Hepatocyte (in vitro differentiated cells): ENCODE data around the gene ADCY9. TPM values are rescaled to one million over a fixed set of nuclear protein-coding genes. Genes with fewer than 3 reads are reported as not detected.
"Not testable (repeated sequence)": the region's sequence is repeated elsewhere in the genome, so short reads cannot be mapped to it uniquely, and the experiment has no call there.

Experiments
- DNase-seq: peaks from one replicate; pipeline ENCODE4 v3.0.0-alpha.2; 2016; ENCODE audit warnings: low spot score
- H2AFZ ChIP-seq: fragments of 200-600 bp; sonication (generic); 2 replicates; pipeline ENCODE4 v1.6.0; 2016; ENCODE audit warnings: antibody characterized with exemption, mild to moderate bottlenecking
- H3K27ac ChIP-seq: fragments of 200-600 bp; sonication (generic); 2 replicates; pipeline ENCODE4 v1.5.1; 2016; ENCODE audit warnings: mild to moderate bottlenecking
- H3K27me3 ChIP-seq: fragments of 200-600 bp; sonication (generic); 2 replicates; pipeline ENCODE4 v1.6.1; 2016
- H3K36me3 ChIP-seq: fragments of 200-600 bp; sonication (generic); replicated peaks from 2 replicates; pipeline ENCODE4 v1.5.1; 2016; ENCODE audit warnings: low read depth; ENCODE audit not compliant: insufficient read depth
- H3K4me1 ChIP-seq: fragments of 200-600 bp; sonication (generic); 2 replicates; pipeline ENCODE4 v1.5.1; 2016; ENCODE audit warnings: mild to moderate bottlenecking, moderate library complexity; ENCODE audit not compliant: insufficient read depth
- H3K4me2 ChIP-seq: fragments of 200-600 bp; sonication (generic); 2 replicates; pipeline ENCODE4 v1.6.0; 2016
- H3K4me3 ChIP-seq: fragments of 200-600 bp; sonication (generic); 2 replicates; pipeline ENCODE4 v1.5.1; 2016; ENCODE audit warnings: mild to moderate bottlenecking
- H3K79me2 ChIP-seq: fragments of 200-600 bp; sonication (generic); 2 replicates; pipeline ENCODE4 v1.6.0; 2017; ENCODE audit warnings: mild to moderate bottlenecking
- H3K9me2 ChIP-seq: fragments of 200-600 bp; sonication (generic); replicated peaks from 2 replicates; pipeline ENCODE4 v1.6.0; 2017; ENCODE audit warnings: mild to moderate bottlenecking; ENCODE audit not compliant: insufficient read depth
- H3K9me3 ChIP-seq: fragments of 200-600 bp; sonication (generic); 2 replicates; pipeline ENCODE4 v1.5.1; 2016; ENCODE audit warnings: low read depth, mild to moderate bottlenecking
- H4K20me1 ChIP-seq: fragments of 200-600 bp; sonication (generic); 2 replicates; pipeline ENCODE4 v1.6.0; 2016; ENCODE audit warnings: mild to moderate bottlenecking; ENCODE audit not compliant: insufficient read depth, poor library complexity, severe bottlenecking
- CTCF ChIP-seq: fragments of 200-600 bp; sonication (generic); IDR thresholded peaks from 2 replicates; pipeline ENCODE4 v1.5.1; 2016; ENCODE audit warnings: antibody characterized with exemption, mild to moderate bottlenecking; ENCODE audit not compliant: poor library complexity
- EZH2 ChIP-seq: fragments of 200-600 bp; sonication (generic); IDR thresholded peaks from 2 replicates; pipeline ENCODE4 v1.6.1; 2016; ENCODE audit warnings: antibody characterized with exemption, mild to moderate bottlenecking, borderline replicate concordance
- EZH2phosphoT487 ChIP-seq: fragments of 200-600 bp; sonication (generic); IDR thresholded peaks from one replicate; pipeline ENCODE4 v1.6.1; 2018; ENCODE audit warnings: antibody characterized with exemption, mild to moderate bottlenecking, low read depth, moderate library complexity; ENCODE audit not compliant: unreplicated experiment, severe bottlenecking
- WGBS: methylation state at CpG from one replicate; pipeline ENCODE4 v1.1.6; 2016; ENCODE audit warnings: low lambda C conversion rate; ENCODE audit errors: missing lambda C conversion rate; 5-methylcytosine and 5-hydroxymethylcytosine counted together
- polyA plus RNA-seq: library from polyadenylated mRNA; unstranded; fragments of >200 nt; fragmentation: Nextera tagmentation; extraction: Ambion mirVana; gene quantifications from 2 replicates; pipeline ENCODE4 v1.2.1, GENCODE V29; 2016
- total RNA-seq: library from RNA; depleted of rRNA; stranded (reverse); fragments of >200 nt; gene quantifications from 2 replicates; pipeline ENCODE4 v1.2.3, GENCODE V29; 2014

Gene ADCY9
- total and polyA plus RNA-seq, 2 experiments from 2014 or later, result 12.0 to 15.9 TPM

GRCh38 chr16:4051591-4051990 is 64.7 kb downstream of the ADCY9 start:
- Histone ChIP-seq H3K27ac (no peak overlapping the region), H3K9me2 (no peaks in the 10 kb centered on the region), H3K4me1 (peaks cover 16% of the 10 kb centered on the region), H3K36me3 (no peaks in the 10 kb centered on the region), H3K79me2 (peaks cover 5% of the 10 kb centered on the region), H3K9me3 (no peaks in the 10 kb centered on the region), H3K4me3 (no peak overlapping the region), H4K20me1 (no peaks in the 10 kb centered on the region), H2AFZ (no peak overlapping the region), H3K4me2 (no peak overlapping the region), H3K27me3 (no peaks in the 10 kb centered on the region)
- DNase-seq, result no peak
- 85% methylated on average over 3 of the region's 3 CpGs for WGBS
- TF ChIP-seq CTCF (no peak), EZH2phosphoT487 (no peak), EZH2 (no peak)

GRCh38 chr16:4049031-4049430 is 67.2 kb downstream of the ADCY9 start:
- 93% methylated on average over 8 of the region's 8 CpGs for WGBS
- Histone ChIP-seq H3K9me2 (no peaks in the 10 kb centered on the region), H3K27me3 (no peaks in the 10 kb centered on the region), H3K4me3 (no peak overlapping the region), H3K4me1 (peaks cover 23% of the 10 kb centered on the region), H2AFZ (no peak overlapping the region), H3K36me3 (no peaks in the 10 kb centered on the region), H4K20me1 (no peaks in the 10 kb centered on the region), H3K9me3 (no peaks in the 10 kb centered on the region), H3K4me2 (no peak overlapping the region), H3K27ac (no peak overlapping the region), H3K79me2 (peaks cover 9% of the 10 kb centered on the region)
- no peak for TF ChIP-seq EZH2
- DNase-seq, result no peak

GRCh38 chr16:4048481-4048880 is 67.8 kb downstream of the ADCY9 start:
- no peak for DNase-seq
- peaks cover 12% of the 10 kb centered on the region for H3K79me2 ChIP-seq
- H3K4me3 ChIP-seq, result no peak overlapping the region
- no peaks in the 10 kb centered on the region for H4K20me1 ChIP-seq
- H3K27me3 ChIP-seq, result no peaks in the 10 kb centered on the region
- no peak for TF ChIP-seq CTCF
- TF ChIP-seq EZH2phosphoT487, result no peak
- H3K27ac ChIP-seq, result peak overlapping the region; percentile 24
- H3K4me2 ChIP-seq, result no peak overlapping the region
- H3K36me3 ChIP-seq, result no peaks in the 10 kb centered on the region
- no peaks in the 10 kb centered on the region for H3K9me2 ChIP-seq
- no peak overlapping the region for H2AFZ ChIP-seq
- peaks cover 24% of the 10 kb centered on the region for H3K4me1 ChIP-seq
- no peaks in the 10 kb centered on the region for H3K9me3 ChIP-seq
- 73% methylated on average over 9 of the region's 9 CpGs for WGBS

DNA sequence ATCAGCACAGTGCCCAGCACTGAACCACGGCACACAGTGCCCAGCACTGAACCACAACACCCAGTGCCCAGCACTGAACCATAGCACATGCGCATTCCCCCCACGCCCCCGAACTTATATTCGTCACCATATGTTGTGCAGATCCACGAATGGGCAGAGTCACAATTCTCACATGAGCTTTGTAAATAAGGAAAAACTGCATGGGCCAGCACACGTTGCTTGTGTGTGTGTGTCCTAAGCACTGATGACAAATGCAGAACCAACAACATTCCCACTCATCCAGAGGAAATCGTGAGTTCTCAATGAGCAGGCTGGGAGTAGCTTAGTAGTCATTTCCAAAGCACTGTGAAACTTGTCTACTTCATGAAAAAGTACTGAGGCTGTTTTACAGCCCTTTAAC is 70.0 kb downstream of the ADCY9 start:
- no peaks in the 10 kb centered on the region for H4K20me1 ChIP-seq
- H3K9me2 ChIP-seq, result no peaks in the 10 kb centered on the region
- peaks cover 15% of the 10 kb centered on the region for H3K79me2 ChIP-seq
- 89% methylated on average over 8 of the region's 8 CpGs for WGBS
- H3K27ac ChIP-seq, result no peak overlapping the region
- H3K27me3 ChIP-seq, result no peaks in the 10 kb centered on the region
- no peak overlapping the region for H3K4me3 ChIP-seq
- H3K9me3 ChIP-seq, result no peaks in the 10 kb centered on the region
- H2AFZ ChIP-seq, result no peak overlapping the region
- no peak for DNase-seq
- H3K4me1 ChIP-seq, result peaks cover 14% of the 10 kb centered on the region
- TF ChIP-seq EZH2phosphoT487, result no peak
- no peak for TF ChIP-seq EZH2
- no peak for TF ChIP-seq CTCF
- no peaks in the 10 kb centered on the region for H3K36me3 ChIP-seq
- no peak overlapping the region for H3K4me2 ChIP-seq

- Histone ChIP-seq H3K27ac (peak overlapping the region; percentile 87), H3K79me2 (peaks cover 19% of the 10 kb centered on the region), H3K4me2 (peak overlapping the region; percentile 58), H3K4me1 (peaks cover 14% of the 10 kb centered on the region)
- not testable (repeated sequence) for H3K27me3 ChIP-seq, H3K9me2 ChIP-seq, H3K9me3 ChIP-seq, DNase-seq, H3K4me3 ChIP-seq, H2AFZ ChIP-seq, H4K20me1 ChIP-seq, H3K36me3 ChIP-seq
- WGBS, result 99% methylated on average over 6 of the region's 6 CpGs
Observed at GRCh38 chr16:4045561-4045960, 70.7 kb downstream of the ADCY9 start.
